SIG-M5 treated with dmso at 0.1 percent for 504 hours (cell line): ENCODE data around the gene SEMA3A.
A peak's percentile ranks its signal among the peaks of the same experiment; 100 is the strongest.

ENCODE experiments used
- DNase-seq: peaks from one replicate; lab custom pipeline; 2025; ENCODE audit not compliant: unreplicated experiment; lab: John Stamatoyannopoulos, UW

The SEMA3A gene

GRCh38 chr7:84196084-84196503, 1.5 kb upstream of the SEMA3A start:
- no peak for DNase-seq

- DNase-seq, result no peak
These were observed 889 bp upstream of the SEMA3A start for GRCh38 chr7:84195295-84196060.

- no peak for DNase-seq
These were observed 842 bp downstream of the SEMA3A start for GRCh38 chr7:84193747-84194146.

- DNase-seq, result no peak
These were observed 2.7 kb downstream of the SEMA3A start for GRCh38 chr7:84191842-84192241.

- DNase-seq, result no peak
These were observed 3.3 kb downstream of the SEMA3A start for GRCh38 chr7:84191261-84191660.

GRCh38 chr7:84190016-84190705, 4.4 kb downstream of the SEMA3A start:
- DNase-seq, result no peak

- peak; percentile 22 for DNase-seq
These were observed 5.7 kb downstream of the SEMA3A start for GRCh38 chr7:84188786-84189405.

GRCh38 chr7:84187813-84188510, 6.6 kb downstream of the SEMA3A start:
- DNase-seq, result no peak

- DNase-seq, result no peak
These were observed 7.3 kb downstream of the SEMA3A start for GRCh38 chr7:84187087-84187805.

- DNase-seq, result no peak
These were observed 10.8 kb downstream of the SEMA3A start for GRCh38 chr7:84183741-84184140.

- DNase-seq, result no peak
These were observed 12.3 kb downstream of the SEMA3A start for GRCh38 chr7:84182301-84182700.

- DNase-seq, result no peak
These were observed 13.0 kb downstream of the SEMA3A start for GRCh38 chr7:84181628-84182027.

- no peak for DNase-seq
These were observed 16.7 kb downstream of the SEMA3A start for GRCh38 chr7:84177758-84178412.

- DNase-seq, result no peak
These were observed 17.9 kb downstream of the SEMA3A start for GRCh38 chr7:84176716-84177115.

GRCh38 chr7:84175461-84175860, 19.1 kb downstream of the SEMA3A start:
- no peak for DNase-seq

- DNase-seq, result no peak
These were observed 23.9 kb downstream of the SEMA3A start for GRCh38 chr7:84170646-84171045.

GRCh38 chr7:84162584-84162983, 32.0 kb downstream of the SEMA3A start:
- DNase-seq, result no peak

GRCh38 chr7:84162125-84162524, 32.5 kb downstream of the SEMA3A start:
- no peak for DNase-seq

- DNase-seq, result no peak
These were observed 33.2 kb downstream of the SEMA3A start for GRCh38 chr7:84161398-84161797.

GRCh38 chr7:84159435-84159834, 35.2 kb downstream of the SEMA3A start:
- DNase-seq, result no peak
